Peyer's patch (tissue), 4 donors: ENCODE results near the gene TGFA.

ENCODE experiments used
- POLR2A ChIP-seq, 2 donors: fragments of 450-650 bp; IDR thresholded peaks; one replicate each; pipeline ENCODE4 v1.5.1; 2017; ENCODE audit warnings: antibody characterized with exemption in 2 of 2, mild to moderate bottlenecking in 2 of 2, moderate library complexity in 2 of 2
- TF ChIP-seq, protein P1 (sequence below), 6 experiments: fragments of 450-650 bp in 4 of 6; fragments of 200-600 bp in 2 of 6; sonication (generic) in 1 of 6; IDR thresholded peaks; one replicate each; pipeline ENCODE4 v1.5.1; 2017 to 2019; ENCODE audit warnings: antibody characterized with exemption in 6 of 6, mild to moderate bottlenecking in 3 of 6, moderate library complexity in 1 of 6

DNA sequence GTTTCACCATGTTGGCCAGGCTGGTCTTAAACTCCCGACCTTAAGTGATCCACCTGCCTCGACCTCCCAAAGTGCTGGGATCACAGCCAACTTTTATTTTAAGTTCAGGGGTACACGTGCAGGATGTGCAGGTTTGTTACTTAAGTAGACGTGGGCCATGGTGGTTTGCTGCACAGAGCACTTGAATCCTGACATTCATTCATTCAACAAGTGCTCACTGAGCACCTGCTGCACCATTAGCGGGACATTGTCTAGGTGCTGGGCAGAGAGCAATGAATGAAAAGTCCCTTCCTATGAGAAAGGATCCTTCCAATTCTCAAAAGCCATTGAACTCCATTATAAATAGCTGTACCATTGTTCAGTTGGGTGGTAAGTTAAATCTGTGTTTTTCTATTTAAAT is 31.0 kb downstream of the TGFA start:
- TF ChIP-seq, protein P1, sequence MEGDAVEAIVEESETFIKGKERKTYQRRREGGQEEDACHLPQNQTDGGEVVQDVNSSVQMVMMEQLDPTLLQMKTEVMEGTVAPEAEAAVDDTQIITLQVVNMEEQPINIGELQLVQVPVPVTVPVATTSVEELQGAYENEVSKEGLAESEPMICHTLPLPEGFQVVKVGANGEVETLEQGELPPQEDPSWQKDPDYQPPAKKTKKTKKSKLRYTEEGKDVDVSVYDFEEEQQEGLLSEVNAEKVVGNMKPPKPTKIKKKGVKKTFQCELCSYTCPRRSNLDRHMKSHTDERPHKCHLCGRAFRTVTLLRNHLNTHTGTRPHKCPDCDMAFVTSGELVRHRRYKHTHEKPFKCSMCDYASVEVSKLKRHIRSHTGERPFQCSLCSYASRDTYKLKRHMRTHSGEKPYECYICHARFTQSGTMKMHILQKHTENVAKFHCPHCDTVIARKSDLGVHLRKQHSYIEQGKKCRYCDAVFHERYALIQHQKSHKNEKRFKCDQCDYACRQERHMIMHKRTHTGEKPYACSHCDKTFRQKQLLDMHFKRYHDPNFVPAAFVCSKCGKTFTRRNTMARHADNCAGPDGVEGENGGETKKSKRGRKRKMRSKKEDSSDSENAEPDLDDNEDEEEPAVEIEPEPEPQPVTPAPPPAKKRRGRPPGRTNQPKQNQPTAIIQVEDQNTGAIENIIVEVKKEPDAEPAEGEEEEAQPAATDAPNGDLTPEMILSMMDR (IDR thresholded peaks at IDR 0.05), result no peak
- TF ChIP-seq POLR2A (IDR thresholded peaks at IDR 0.05), result no peak
